ENCODE measurements around the gene FSTL4.

DNA sequence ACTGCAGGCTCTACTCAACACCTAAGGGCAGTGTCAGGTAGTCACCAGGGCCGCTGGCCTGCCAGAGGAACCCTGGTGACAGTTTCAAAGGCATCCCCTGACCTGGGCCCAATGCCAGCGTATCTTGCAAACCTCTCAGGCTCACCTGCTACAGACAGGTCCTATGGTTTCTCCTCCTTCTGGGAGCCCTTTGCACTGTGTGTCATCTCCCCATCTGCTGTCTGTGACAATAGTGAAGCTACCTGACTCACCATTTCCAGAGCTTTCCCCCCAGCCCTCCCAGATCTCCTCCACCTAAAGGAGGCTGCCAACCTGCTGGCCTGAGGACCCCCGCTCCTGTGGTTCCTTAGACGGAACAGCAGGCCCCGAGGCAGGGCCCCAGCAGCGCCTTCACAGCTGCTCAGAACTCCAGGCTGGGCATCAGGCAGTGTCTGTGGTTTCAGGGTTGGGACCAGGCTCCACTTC is 203.1 kb downstream of the FSTL4 start:
- TF ChIP-seq, protein P1, sequence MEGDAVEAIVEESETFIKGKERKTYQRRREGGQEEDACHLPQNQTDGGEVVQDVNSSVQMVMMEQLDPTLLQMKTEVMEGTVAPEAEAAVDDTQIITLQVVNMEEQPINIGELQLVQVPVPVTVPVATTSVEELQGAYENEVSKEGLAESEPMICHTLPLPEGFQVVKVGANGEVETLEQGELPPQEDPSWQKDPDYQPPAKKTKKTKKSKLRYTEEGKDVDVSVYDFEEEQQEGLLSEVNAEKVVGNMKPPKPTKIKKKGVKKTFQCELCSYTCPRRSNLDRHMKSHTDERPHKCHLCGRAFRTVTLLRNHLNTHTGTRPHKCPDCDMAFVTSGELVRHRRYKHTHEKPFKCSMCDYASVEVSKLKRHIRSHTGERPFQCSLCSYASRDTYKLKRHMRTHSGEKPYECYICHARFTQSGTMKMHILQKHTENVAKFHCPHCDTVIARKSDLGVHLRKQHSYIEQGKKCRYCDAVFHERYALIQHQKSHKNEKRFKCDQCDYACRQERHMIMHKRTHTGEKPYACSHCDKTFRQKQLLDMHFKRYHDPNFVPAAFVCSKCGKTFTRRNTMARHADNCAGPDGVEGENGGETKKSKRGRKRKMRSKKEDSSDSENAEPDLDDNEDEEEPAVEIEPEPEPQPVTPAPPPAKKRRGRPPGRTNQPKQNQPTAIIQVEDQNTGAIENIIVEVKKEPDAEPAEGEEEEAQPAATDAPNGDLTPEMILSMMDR (IDR thresholded peaks at IDR 0.05): no peak
- TF ChIP-seq EZH2 (IDR thresholded peaks at IDR 0.05; ENCODE audit: borderline replicate concordance, insufficient read depth, low read depth, low read length, poor library complexity, severe bottlenecking): no peak

Data from B cell (primary cell).